SK-N-SH treated with all-trans-retinoic acid at 6 μM for 48 hours (cell line): Measurements from ENCODE around the gene ZBTB4.

Experiments
- ARNTL ChIP-seq: fragments of 450-650 bp; formaldehyde crosslinking; IDR thresholded peaks from 2 replicates; pipeline ENCODE4 v1.5.0; 2020; ENCODE audit warnings: low read depth, mild to moderate bottlenecking, moderate library complexity, borderline replicate concordance
- CSDC2 ChIP-seq: fragments of 250-450 bp; sonication (Bioruptor Pico); IDR thresholded peaks from 2 replicates; pipeline ENCODE4 v1.5.0; 2020; ENCODE audit warnings: mild to moderate bottlenecking, moderate library complexity
- ISL1 ChIP-seq: fragments of 250-450 bp; sonication (Bioruptor Pico); IDR thresholded peaks from 2 replicates; pipeline ENCODE4 v2.1.2; 2022; ENCODE audit warnings: mild to moderate bottlenecking, moderate library complexity
- ZFP30 ChIP-seq: fragments of 450-650 bp; formaldehyde crosslinking; IDR thresholded peaks from 2 replicates; pipeline ENCODE4 v1.5.0; 2022; ENCODE audit warnings: mild to moderate bottlenecking, moderate library complexity
- TF ChIP-seq, protein P1 (sequence below): fragments of 250-450 bp; sonication (Bioruptor Pico); IDR thresholded peaks from 2 replicates; pipeline ENCODE4 v1.5.1; 2020; ENCODE audit warnings: low read depth, mild to moderate bottlenecking, moderate library complexity
- TF ChIP-seq, protein P2 (sequence below): fragments of 250-450 bp; sonication (Bioruptor Pico); IDR thresholded peaks from 2 replicates; pipeline ENCODE4 v1.8.0; 2020; ENCODE audit warnings: mild to moderate bottlenecking, moderate library complexity, borderline replicate concordance
- TF ChIP-seq, protein P3 (sequence below): fragments of 250-450 bp; sonication (Bioruptor Pico); IDR thresholded peaks from 2 replicates; pipeline ENCODE4 v1.8.0; 2021; ENCODE audit warnings: low read depth, mild to moderate bottlenecking, moderate library complexity, borderline replicate concordance
- TF ChIP-seq, protein P4 (sequence below): fragments of 250-450 bp; sonication (Bioruptor Pico); IDR thresholded peaks from 2 replicates; pipeline ENCODE4 v1.5.1; 2021; ENCODE audit warnings: mild to moderate bottlenecking, moderate library complexity

DNA sequence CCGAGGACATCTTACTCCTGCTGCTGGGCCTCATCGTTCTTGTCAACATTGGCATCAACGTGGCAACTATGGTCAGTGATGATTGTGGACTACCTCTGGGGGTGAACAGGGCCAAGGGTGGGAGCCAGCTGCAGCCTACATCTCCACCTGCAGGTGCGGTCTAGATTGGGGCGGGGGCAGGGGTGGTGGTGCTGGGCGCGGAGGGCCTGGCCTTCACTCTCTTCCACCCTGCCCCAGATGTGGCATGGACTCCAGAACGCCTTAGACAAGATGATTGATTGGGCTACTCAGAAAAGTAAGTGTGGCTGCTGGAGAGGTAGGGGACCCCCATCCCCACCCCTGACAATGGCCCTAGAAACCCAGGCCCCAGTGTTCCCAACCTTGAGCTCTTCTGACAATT lies 53.7 kb downstream of the ZBTB4 start:
- TF ChIP-seq, protein P1, sequence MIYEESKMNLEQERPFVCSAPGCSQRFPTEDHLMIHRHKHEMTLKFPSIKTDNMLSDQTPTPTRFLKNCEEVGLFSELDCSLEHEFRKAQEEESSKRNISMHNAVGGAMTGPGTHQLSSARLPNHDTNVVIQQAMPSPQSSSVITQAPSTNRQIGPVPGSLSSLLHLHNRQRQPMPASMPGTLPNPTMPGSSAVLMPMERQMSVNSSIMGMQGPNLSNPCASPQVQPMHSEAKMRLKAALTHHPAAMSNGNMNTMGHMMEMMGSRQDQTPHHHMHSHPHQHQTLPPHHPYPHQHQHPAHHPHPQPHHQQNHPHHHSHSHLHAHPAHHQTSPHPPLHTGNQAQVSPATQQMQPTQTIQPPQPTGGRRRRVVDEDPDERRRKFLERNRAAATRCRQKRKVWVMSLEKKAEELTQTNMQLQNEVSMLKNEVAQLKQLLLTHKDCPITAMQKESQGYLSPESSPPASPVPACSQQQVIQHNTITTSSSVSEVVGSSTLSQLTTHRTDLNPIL (CRISPR knock-in tag): no peak
- no peak for TF ChIP-seq ARNTL (CRISPR knock-in tag)
- TF ChIP-seq, protein P2, sequence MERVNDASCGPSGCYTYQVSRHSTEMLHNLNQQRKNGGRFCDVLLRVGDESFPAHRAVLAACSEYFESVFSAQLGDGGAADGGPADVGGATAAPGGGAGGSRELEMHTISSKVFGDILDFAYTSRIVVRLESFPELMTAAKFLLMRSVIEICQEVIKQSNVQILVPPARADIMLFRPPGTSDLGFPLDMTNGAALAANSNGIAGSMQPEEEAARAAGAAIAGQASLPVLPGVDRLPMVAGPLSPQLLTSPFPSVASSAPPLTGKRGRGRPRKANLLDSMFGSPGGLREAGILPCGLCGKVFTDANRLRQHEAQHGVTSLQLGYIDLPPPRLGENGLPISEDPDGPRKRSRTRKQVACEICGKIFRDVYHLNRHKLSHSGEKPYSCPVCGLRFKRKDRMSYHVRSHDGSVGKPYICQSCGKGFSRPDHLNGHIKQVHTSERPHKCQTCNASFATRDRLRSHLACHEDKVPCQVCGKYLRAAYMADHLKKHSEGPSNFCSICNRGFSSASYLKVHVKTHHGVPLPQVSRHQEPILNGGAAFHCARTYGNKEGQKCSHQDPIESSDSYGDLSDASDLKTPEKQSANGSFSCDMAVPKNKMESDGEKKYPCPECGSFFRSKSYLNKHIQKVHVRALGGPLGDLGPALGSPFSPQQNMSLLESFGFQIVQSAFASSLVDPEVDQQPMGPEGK (CRISPR knock-in tag): no peak
- TF ChIP-seq, protein P3, sequence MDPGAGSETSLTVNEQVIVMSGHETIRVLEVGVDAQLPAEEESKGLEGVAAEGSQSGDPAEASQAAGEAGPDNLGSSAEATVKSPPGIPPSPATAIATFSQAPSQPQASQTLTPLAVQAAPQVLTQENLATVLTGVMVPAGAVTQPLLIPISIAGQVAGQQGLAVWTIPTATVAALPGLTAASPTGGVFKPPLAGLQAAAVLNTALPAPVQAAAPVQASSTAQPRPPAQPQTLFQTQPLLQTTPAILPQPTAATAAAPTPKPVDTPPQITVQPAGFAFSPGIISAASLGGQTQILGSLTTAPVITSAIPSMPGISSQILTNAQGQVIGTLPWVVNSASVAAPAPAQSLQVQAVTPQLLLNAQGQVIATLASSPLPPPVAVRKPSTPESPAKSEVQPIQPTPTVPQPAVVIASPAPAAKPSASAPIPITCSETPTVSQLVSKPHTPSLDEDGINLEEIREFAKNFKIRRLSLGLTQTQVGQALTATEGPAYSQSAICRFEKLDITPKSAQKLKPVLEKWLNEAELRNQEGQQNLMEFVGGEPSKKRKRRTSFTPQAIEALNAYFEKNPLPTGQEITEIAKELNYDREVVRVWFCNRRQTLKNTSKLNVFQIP (CRISPR knock-in tag): no peak
- TF ChIP-seq ZFP30 (CRISPR knock-in tag): no peak
- no peak for TF ChIP-seq ISL1 (CRISPR knock-in tag)
- TF ChIP-seq, protein P4, sequence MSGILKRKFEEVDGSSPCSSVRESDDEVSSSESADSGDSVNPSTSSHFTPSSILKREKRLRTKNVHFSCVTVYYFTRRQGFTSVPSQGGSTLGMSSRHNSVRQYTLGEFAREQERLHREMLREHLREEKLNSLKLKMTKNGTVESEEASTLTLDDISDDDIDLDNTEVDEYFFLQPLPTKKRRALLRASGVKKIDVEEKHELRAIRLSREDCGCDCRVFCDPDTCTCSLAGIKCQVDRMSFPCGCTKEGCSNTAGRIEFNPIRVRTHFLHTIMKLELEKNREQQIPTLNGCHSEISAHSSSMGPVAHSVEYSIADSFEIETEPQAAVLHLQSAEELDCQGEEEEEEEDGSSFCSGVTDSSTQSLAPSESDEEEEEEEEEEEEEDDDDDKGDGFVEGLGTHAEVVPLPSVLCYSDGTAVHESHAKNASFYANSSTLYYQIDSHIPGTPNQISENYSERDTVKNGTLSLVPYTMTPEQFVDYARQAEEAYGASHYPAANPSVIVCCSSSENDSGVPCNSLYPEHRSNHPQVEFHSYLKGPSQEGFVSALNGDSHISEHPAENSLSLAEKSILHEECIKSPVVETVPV (CRISPR knock-in tag): no peak
- TF ChIP-seq CSDC2 (CRISPR knock-in tag): no peak
